ENCODE data around the gene FAM90A26. TPM values are rescaled to one million over a fixed set of nuclear protein-coding genes. Genes with fewer than 3 reads are reported as not detected.
A peak's percentile ranks its signal among the peaks of the same experiment; 100 is the strongest.
"Not testable (repeated sequence)": the region's sequence is repeated elsewhere in the genome, so short reads cannot be mapped to it uniquely, and the experiment has no call there.

The FAM90A26 gene
- total and polyA plus RNA-seq, 2 of the 4 experiments (the other 2 are of a cell fraction): not detected

DNA sequence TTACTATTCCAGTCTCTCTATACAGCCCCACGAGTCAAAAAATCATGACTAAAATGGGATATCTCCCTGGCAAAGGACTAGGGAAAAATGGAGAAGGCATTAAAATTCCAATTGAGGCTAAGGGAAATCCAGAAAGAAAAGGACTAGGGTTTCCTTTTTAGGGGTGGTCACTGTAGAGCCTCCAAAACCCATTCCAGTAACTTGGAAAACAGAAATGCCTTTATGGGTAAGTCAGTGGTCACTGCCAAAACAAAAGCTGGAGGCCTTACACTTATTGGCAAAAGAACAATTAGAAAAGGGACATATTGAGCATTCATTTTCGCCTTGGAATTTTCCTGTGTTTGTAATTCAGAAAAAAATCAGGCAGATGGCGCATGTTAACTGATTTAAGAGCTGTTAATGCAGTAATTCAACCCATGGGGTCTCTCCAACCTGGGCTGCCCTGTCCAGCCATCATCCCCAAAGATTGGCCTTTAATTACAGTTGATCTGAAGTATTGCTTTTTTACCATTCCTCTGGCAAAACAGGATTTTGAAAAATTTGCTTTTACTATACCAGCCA, 44.5 kb upstream of the FAM90A26 start:
- H3K36me3 ChIP-seq (ENCODE audit: control insufficient read depth, insufficient read depth, low read length); H4K20me1 ChIP-seq (ENCODE audit: insufficient read depth, low read length); ATAC-seq (ENCODE audit: low read depth); in situ Hi-C loops (cut with MboI; ENCODE audit: low sequenced_read_pairs); intact Hi-C loops (cut with micrococcal nuclease); POLR2A ChIA-PET (ENCODE audit: unreplicated experiment); BruUV-seq (replicated peaks); DNase-seq; H3K9me1 ChIP-seq (ENCODE audit: insufficient read depth, low read length); H3K4ac ChIP-seq (ENCODE audit: low read depth, low read length); H2AFZ ChIP-seq (replicated peaks; ENCODE audit: low read length, poor library complexity); H2BK15ac ChIP-seq (ENCODE audit: low read depth, low read length); H4K91ac ChIP-seq (ENCODE audit: insufficient read depth, low read depth, low read length); H3K4me1 ChIP-seq (ENCODE audit: control insufficient read depth, insufficient read depth, low read length); H3K4me2 ChIP-seq (ENCODE audit: low read depth, low read length); H2AK5ac ChIP-seq (ENCODE audit: low read depth, low read length); H3K9ac ChIP-seq (ENCODE audit: low read depth, low read length); H3K14ac ChIP-seq (replicated peaks; ENCODE audit: low read depth, low read length); H3K23ac ChIP-seq (ENCODE audit: low read depth, low read length); H4K8ac ChIP-seq (ENCODE audit: low read depth in 2 of 2, low read length in 2 of 2); H3K27me3 ChIP-seq (ENCODE audit: control insufficient read depth, insufficient read depth, low read length); H3K79me1 ChIP-seq (ENCODE audit: low read depth in 1 of 2, low read length in 2 of 2); H2BK5ac ChIP-seq (ENCODE audit: low read depth, low read length, poor library complexity, severe bottlenecking); H3K18ac ChIP-seq (ENCODE audit: low read depth, low read length); H3K56ac ChIP-seq (ENCODE audit: extremely low read depth, insufficient read depth, low read length); H2AK9ac ChIP-seq (replicated peaks; ENCODE audit: low read depth, low read length, poor library complexity); H4K5ac ChIP-seq (ENCODE audit: low read depth, low read length); H3K27ac ChIP-seq (ENCODE audit: insufficient read depth, low read length); dilution Hi-C loops (cut with HindIII; ENCODE audit: low sequenced_read_pairs, unreplicated experiment); H3K4me3 ChIP-seq (ENCODE audit: insufficient read depth, low read depth, low read length); H2BK120ac ChIP-seq (ENCODE audit: low read depth, low read length); H2BK20ac ChIP-seq (ENCODE audit: low read depth, low read length); CTCF ChIA-PET; H3K9me3 ChIP-seq (ENCODE audit: control insufficient read depth, insufficient read depth, low read length): not testable (repeated sequence)
- no CpG with 5 or more reads among the region's 3 CpGs for WGBS, 2 experiments (ENCODE audit: extremely low coverage in 2 of 2, insufficient read length in 1 of 2)
- TF ChIP-seq, protein P1, sequence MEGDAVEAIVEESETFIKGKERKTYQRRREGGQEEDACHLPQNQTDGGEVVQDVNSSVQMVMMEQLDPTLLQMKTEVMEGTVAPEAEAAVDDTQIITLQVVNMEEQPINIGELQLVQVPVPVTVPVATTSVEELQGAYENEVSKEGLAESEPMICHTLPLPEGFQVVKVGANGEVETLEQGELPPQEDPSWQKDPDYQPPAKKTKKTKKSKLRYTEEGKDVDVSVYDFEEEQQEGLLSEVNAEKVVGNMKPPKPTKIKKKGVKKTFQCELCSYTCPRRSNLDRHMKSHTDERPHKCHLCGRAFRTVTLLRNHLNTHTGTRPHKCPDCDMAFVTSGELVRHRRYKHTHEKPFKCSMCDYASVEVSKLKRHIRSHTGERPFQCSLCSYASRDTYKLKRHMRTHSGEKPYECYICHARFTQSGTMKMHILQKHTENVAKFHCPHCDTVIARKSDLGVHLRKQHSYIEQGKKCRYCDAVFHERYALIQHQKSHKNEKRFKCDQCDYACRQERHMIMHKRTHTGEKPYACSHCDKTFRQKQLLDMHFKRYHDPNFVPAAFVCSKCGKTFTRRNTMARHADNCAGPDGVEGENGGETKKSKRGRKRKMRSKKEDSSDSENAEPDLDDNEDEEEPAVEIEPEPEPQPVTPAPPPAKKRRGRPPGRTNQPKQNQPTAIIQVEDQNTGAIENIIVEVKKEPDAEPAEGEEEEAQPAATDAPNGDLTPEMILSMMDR (conservative IDR thresholded peaks at IDR 0.05; ENCODE audit: low read depth, low read length): 0 out of 2 replicates have a peak, but pooled peaks have one; percentile 11

DNA sequence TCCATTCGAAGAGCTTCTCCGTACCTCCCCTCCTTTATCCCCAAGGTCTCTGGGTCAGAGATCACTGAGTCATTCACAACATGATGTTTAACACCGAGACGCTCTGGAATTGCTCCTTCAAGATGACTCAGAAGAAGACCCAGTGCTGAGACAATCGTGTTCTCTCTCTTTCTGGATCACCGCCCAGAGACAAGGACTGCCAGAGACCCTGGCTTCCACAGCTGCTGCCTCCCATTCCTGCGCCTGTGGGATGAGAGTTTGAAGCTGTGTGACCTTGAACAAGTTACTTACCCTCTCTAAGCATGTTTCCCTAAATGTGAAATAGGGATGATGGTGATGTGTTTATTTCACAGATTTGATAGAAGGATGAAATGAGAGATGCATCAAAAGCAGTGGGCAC, 38.8 kb upstream of the FAM90A26 start:
- H2BK15ac ChIP-seq (ENCODE audit: low read depth, low read length); H4K91ac ChIP-seq (ENCODE audit: insufficient read depth, low read depth, low read length); intact Hi-C loops (cut with micrococcal nuclease); H3K9ac ChIP-seq (ENCODE audit: low read depth, low read length); H2AK9ac ChIP-seq (replicated peaks; ENCODE audit: low read depth, low read length, poor library complexity); H4K8ac ChIP-seq (ENCODE audit: low read depth in 2 of 2, low read length in 2 of 2); H3K4me1 ChIP-seq (ENCODE audit: control insufficient read depth, insufficient read depth, low read length); H2BK120ac ChIP-seq (ENCODE audit: low read depth, low read length); H3K9me1 ChIP-seq (ENCODE audit: insufficient read depth, low read length); H3K4me2 ChIP-seq (ENCODE audit: low read depth, low read length); ATAC-seq (ENCODE audit: low read depth); H4K20me1 ChIP-seq (ENCODE audit: insufficient read depth, low read length); BruUV-seq (replicated peaks); H2AK5ac ChIP-seq (ENCODE audit: low read depth, low read length); H3K18ac ChIP-seq (ENCODE audit: low read depth, low read length); in situ Hi-C loops (cut with MboI; ENCODE audit: low sequenced_read_pairs); CTCF ChIA-PET; H3K9me3 ChIP-seq (ENCODE audit: control insufficient read depth, insufficient read depth, low read length); H2BK5ac ChIP-seq (ENCODE audit: low read depth, low read length, poor library complexity, severe bottlenecking); H3K4ac ChIP-seq (ENCODE audit: low read depth, low read length); H3K27me3 ChIP-seq (ENCODE audit: control insufficient read depth, insufficient read depth, low read length); H3K79me1 ChIP-seq (ENCODE audit: low read depth in 1 of 2, low read length in 2 of 2); H3K23ac ChIP-seq (ENCODE audit: low read depth, low read length); dilution Hi-C loops (cut with HindIII; ENCODE audit: low sequenced_read_pairs, unreplicated experiment); H3K36me3 ChIP-seq (ENCODE audit: control insufficient read depth, insufficient read depth, low read length); POLR2A ChIA-PET (ENCODE audit: unreplicated experiment); H3K4me3 ChIP-seq (ENCODE audit: insufficient read depth, low read depth, low read length); H3K27ac ChIP-seq (ENCODE audit: insufficient read depth, low read length); H3K14ac ChIP-seq (replicated peaks; ENCODE audit: low read depth, low read length); H3K56ac ChIP-seq (ENCODE audit: extremely low read depth, insufficient read depth, low read length); H2BK20ac ChIP-seq (ENCODE audit: low read depth, low read length); H2AFZ ChIP-seq (replicated peaks; ENCODE audit: low read length, poor library complexity); H4K5ac ChIP-seq (ENCODE audit: low read depth, low read length): not testable (repeated sequence)
- DNase-seq: peak; percentile 89
- no CpG with 5 or more reads among the region's 7 CpGs for WGBS, 2 experiments (ENCODE audit: extremely low coverage in 2 of 2, insufficient read length in 1 of 2)

Measured in IMR-90 (cell line).